SK-N-SH treated with all-trans-retinoic acid at 6 μM for 48 hours (cell line): ENCODE results near the gene DIAPH3.

Experiments used
- ATAC-seq: fragments of 200-7000 bp; cut with Tn5 transposase; 3 replicates; pipeline ENCODE4 v1.9.1; 2020; ENCODE audit warnings: mild to moderate bottlenecking, moderate library complexity
- ARNTL ChIP-seq: fragments of 450-650 bp; formaldehyde crosslinking; IDR thresholded peaks from 2 replicates; pipeline ENCODE4 v1.5.0; 2020; ENCODE audit warnings: low read depth, mild to moderate bottlenecking, moderate library complexity, borderline replicate concordance
- BACH2 ChIP-seq: fragments of 250-450 bp; sonication (Bioruptor Pico); IDR thresholded peaks from 2 replicates; pipeline ENCODE4 v1.9.0; 2021; ENCODE audit warnings: mild to moderate bottlenecking, borderline replicate concordance
- CSDC2 ChIP-seq: fragments of 250-450 bp; sonication (Bioruptor Pico); IDR thresholded peaks from 2 replicates; pipeline ENCODE4 v1.5.0; 2020; ENCODE audit warnings: mild to moderate bottlenecking, moderate library complexity
- ISL1 ChIP-seq: fragments of 250-450 bp; sonication (Bioruptor Pico); IDR thresholded peaks from 2 replicates; pipeline ENCODE4 v2.1.2; 2022; ENCODE audit warnings: mild to moderate bottlenecking, moderate library complexity
- OSR1 ChIP-seq: fragments of 250-450 bp; sonication (Bioruptor Pico); IDR thresholded peaks from 2 replicates; pipeline ENCODE4 v1.8.0; 2022; ENCODE audit warnings: moderate library complexity, mild to moderate bottlenecking, inconsistent platforms
- POU6F1 ChIP-seq: fragments of 250-450 bp; sonication (Bioruptor Pico); IDR thresholded peaks from 2 replicates; pipeline ENCODE4 v1.8.0; 2021; ENCODE audit warnings: low read depth, mild to moderate bottlenecking, moderate library complexity, borderline replicate concordance
- PPARA ChIP-seq: fragments of 250-450 bp; sonication (Bioruptor Pico); IDR thresholded peaks from 2 replicates; pipeline ENCODE4 v1.5.0; 2020; ENCODE audit warnings: mild to moderate bottlenecking, borderline replicate concordance
- RARB ChIP-seq: fragments of 250-450 bp; sonication (Bioruptor Pico); IDR thresholded peaks from 2 replicates; pipeline ENCODE4 v1.8.0; 2021; ENCODE audit warnings: mild to moderate bottlenecking, moderate library complexity
- SNAI2 ChIP-seq: fragments of 250-450 bp; sonication (Bioruptor Pico); IDR thresholded peaks from 2 replicates; pipeline ENCODE4 v1.5.0; 2020; ENCODE audit warnings: mild to moderate bottlenecking, moderate library complexity
- TCF4 ChIP-seq: fragments of 250-450 bp; sonication (Bioruptor Pico); IDR thresholded peaks from 2 replicates; pipeline ENCODE4 v1.8.0; 2021; ENCODE audit warnings: mild to moderate bottlenecking, moderate library complexity, borderline replicate concordance
- TOX ChIP-seq: fragments of 250-450 bp; sonication (Bioruptor Pico); IDR thresholded peaks from 2 replicates; pipeline ENCODE4 v1.8.0; 2021; ENCODE audit warnings: mild to moderate bottlenecking, moderate library complexity, borderline replicate concordance
- ZC3H10 ChIP-seq: fragments of 250-450 bp; sonication (Bioruptor Pico); IDR thresholded peaks from 2 replicates; pipeline ENCODE4 v1.5.1; 2021; ENCODE audit warnings: mild to moderate bottlenecking, moderate library complexity
- ZFP3 ChIP-seq: fragments of 250-450 bp; sonication (Bioruptor Pico); IDR thresholded peaks from 2 replicates; pipeline ENCODE4 v1.5.0; 2020; ENCODE audit warnings: mild to moderate bottlenecking, moderate library complexity
- ZFP30 ChIP-seq: fragments of 450-650 bp; formaldehyde crosslinking; IDR thresholded peaks from 2 replicates; pipeline ENCODE4 v1.5.0; 2022; ENCODE audit warnings: mild to moderate bottlenecking, moderate library complexity
- ZNF565 ChIP-seq: fragments of 450-650 bp; formaldehyde crosslinking; conservative IDR thresholded peaks from 2 replicates; pipeline ENCODE4 v1.5.0; 2020; ENCODE audit warnings: low read depth, mild to moderate bottlenecking, moderate library complexity
- ZNF70 ChIP-seq: fragments of 450-650 bp; formaldehyde crosslinking; IDR thresholded peaks from 2 replicates; pipeline ENCODE4 v1.5.0; 2020; ENCODE audit warnings: mild to moderate bottlenecking, moderate library complexity
- ZNF8 ChIP-seq: fragments of 450-650 bp; formaldehyde crosslinking; IDR thresholded peaks from 2 replicates; pipeline ENCODE4 v1.5.0; 2020; ENCODE audit warnings: mild to moderate bottlenecking, moderate library complexity
- TF ChIP-seq, protein P1 (sequence below): fragments of 250-450 bp; sonication (Bioruptor Pico); IDR thresholded peaks from 2 replicates; pipeline ENCODE4 v1.5.1; 2021; ENCODE audit warnings: mild to moderate bottlenecking, moderate library complexity
- TF ChIP-seq, protein P2 (sequence below): fragments of 250-450 bp; sonication (Bioruptor Pico); IDR thresholded peaks from 2 replicates; pipeline ENCODE4 v1.5.1; 2020; ENCODE audit warnings: low read depth, mild to moderate bottlenecking, moderate library complexity
- TF ChIP-seq, protein P3 (sequence below): fragments of 250-450 bp; sonication (Bioruptor Pico); IDR thresholded peaks from 2 replicates; pipeline ENCODE4 v1.5.0; 2020; ENCODE audit warnings: mild to moderate bottlenecking, moderate library complexity

Gene DIAPH3

DNA sequence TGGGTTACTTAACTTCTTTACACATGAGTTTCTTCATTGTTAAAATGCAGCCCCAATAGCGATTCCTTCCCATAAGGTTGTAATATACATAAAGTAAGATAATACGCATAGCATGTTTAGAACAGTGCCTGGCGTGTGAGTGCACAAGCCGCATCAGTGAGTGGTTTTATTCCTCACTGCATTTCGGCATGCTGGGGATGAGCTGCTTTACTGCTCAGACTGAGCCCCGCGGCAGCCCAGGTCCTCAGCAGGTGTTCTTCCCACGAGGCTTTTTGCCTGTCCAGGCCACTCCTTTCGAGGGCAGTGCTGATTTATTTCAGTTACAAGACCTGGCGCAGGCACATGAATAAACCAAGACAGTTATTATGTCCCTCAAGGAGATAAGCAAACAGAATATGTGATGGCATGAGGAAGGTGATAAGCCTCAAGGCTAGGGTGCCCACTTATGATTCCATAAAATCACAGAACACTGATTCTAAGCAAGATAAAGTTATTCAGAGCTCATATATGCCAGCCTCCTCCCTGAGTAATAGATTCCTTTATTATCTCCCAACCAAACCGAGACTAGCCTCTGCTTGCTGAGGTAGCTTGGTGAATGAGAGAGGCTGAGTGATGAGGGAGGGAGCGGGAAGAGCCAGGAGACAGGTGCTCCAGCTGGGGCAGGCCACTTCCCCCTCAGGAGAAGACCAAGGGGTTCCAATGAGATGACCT, 505.5 kb downstream of the DIAPH3 start:
- TF ChIP-seq, protein P1, sequence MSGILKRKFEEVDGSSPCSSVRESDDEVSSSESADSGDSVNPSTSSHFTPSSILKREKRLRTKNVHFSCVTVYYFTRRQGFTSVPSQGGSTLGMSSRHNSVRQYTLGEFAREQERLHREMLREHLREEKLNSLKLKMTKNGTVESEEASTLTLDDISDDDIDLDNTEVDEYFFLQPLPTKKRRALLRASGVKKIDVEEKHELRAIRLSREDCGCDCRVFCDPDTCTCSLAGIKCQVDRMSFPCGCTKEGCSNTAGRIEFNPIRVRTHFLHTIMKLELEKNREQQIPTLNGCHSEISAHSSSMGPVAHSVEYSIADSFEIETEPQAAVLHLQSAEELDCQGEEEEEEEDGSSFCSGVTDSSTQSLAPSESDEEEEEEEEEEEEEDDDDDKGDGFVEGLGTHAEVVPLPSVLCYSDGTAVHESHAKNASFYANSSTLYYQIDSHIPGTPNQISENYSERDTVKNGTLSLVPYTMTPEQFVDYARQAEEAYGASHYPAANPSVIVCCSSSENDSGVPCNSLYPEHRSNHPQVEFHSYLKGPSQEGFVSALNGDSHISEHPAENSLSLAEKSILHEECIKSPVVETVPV: no peak
- TF ChIP-seq BACH2: no peak
- no peak for TF ChIP-seq CSDC2
- TF ChIP-seq, protein P2, sequence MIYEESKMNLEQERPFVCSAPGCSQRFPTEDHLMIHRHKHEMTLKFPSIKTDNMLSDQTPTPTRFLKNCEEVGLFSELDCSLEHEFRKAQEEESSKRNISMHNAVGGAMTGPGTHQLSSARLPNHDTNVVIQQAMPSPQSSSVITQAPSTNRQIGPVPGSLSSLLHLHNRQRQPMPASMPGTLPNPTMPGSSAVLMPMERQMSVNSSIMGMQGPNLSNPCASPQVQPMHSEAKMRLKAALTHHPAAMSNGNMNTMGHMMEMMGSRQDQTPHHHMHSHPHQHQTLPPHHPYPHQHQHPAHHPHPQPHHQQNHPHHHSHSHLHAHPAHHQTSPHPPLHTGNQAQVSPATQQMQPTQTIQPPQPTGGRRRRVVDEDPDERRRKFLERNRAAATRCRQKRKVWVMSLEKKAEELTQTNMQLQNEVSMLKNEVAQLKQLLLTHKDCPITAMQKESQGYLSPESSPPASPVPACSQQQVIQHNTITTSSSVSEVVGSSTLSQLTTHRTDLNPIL (CRISPR knock-in tag): no peak
- no peak for TF ChIP-seq SNAI2 (CRISPR knock-in tag)
- no peak for TF ChIP-seq ZNF70 (CRISPR knock-in tag)
- no peak for TF ChIP-seq ZFP30
- no peak for TF ChIP-seq TOX (CRISPR knock-in tag)
- no peak for TF ChIP-seq ZNF8 (CRISPR knock-in tag)
- TF ChIP-seq ISL1: no peak
- TF ChIP-seq, protein P3, sequence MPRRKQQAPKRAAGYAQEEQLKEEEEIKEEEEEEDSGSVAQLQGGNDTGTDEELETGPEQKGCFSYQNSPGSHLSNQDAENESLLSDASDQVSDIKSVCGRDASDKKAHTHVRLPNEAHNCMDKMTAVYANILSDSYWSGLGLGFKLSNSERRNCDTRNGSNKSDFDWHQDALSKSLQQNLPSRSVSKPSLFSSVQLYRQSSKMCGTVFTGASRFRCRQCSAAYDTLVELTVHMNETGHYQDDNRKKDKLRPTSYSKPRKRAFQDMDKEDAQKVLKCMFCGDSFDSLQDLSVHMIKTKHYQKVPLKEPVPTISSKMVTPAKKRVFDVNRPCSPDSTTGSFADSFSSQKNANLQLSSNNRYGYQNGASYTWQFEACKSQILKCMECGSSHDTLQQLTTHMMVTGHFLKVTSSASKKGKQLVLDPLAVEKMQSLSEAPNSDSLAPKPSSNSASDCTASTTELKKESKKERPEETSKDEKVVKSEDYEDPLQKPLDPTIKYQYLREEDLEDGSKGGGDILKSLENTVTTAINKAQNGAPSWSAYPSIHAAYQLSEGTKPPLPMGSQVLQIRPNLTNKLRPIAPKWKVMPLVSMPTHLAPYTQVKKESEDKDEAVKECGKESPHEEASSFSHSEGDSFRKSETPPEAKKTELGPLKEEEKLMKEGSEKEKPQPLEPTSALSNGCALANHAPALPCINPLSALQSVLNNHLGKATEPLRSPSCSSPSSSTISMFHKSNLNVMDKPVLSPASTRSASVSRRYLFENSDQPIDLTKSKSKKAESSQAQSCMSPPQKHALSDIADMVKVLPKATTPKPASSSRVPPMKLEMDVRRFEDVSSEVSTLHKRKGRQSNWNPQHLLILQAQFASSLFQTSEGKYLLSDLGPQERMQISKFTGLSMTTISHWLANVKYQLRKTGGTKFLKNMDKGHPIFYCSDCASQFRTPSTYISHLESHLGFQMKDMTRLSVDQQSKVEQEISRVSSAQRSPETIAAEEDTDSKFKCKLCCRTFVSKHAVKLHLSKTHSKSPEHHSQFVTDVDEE (CRISPR knock-in tag): no peak
- TF ChIP-seq OSR1 (CRISPR knock-in tag): no peak
- no peak for TF ChIP-seq POU6F1 (CRISPR knock-in tag)
- no peak for TF ChIP-seq ZNF565 (CRISPR knock-in tag)
- no peak for TF ChIP-seq ZFP3
- no peak for TF ChIP-seq RARB (CRISPR knock-in tag)
- no peak for TF ChIP-seq ZC3H10
- TF ChIP-seq ARNTL (CRISPR knock-in tag): no peak
- TF ChIP-seq, all 23 proteins: peak for 0
- ATAC-seq: no peak

- no peak for ATAC-seq
- TF ChIP-seq ZNF8 (CRISPR knock-in tag) (no peak), OSR1 (CRISPR knock-in tag) (no peak), PPARA (no peak), ZFP3 (no peak), SNAI2 (CRISPR knock-in tag) (no peak), TOX (CRISPR knock-in tag) (no peak), ARNTL (CRISPR knock-in tag) (no peak), TCF4 (no peak)
- TF ChIP-seq, protein P3 (CRISPR knock-in tag): no peak
- TF ChIP-seq, all 23 proteins: peak for 0
Observed at GRCh38 chr13:59653916-59654315, 509.8 kb downstream of the DIAPH3 start.

- ATAC-seq: no peak
- TF ChIP-seq, protein P1: no peak
- no peak for TF ChIP-seq ZNF70 (CRISPR knock-in tag)
- no peak for TF ChIP-seq ZC3H10
- TF ChIP-seq, protein P3 (CRISPR knock-in tag): no peak
- TF ChIP-seq TOX (CRISPR knock-in tag): no peak
- TF ChIP-seq ZNF8 (CRISPR knock-in tag): no peak
- TF ChIP-seq ARNTL (CRISPR knock-in tag): no peak
- TF ChIP-seq TCF4: no peak
Observed at GRCh38 chr13:59651479-59651878, 512.2 kb downstream of the DIAPH3 start.
